HL-60 (cell line): ENCODE measurements around the gene HEMK1.

Experiments
- SPI1 ChIP-seq: IDR thresholded peaks from 2 replicates; pipeline ENCODE4 v1.6.1; 2012; ENCODE audit warnings: low read depth, mild to moderate bottlenecking, borderline replicate concordance
- TF ChIP-seq, protein P1 (sequence below): IDR thresholded peaks from one replicate; pipeline ENCODE4 v1.5.1; 2011; ENCODE audit warnings: low read length, control low read depth, inconsistent platforms; ENCODE audit not compliant: insufficient read depth

- TF ChIP-seq, protein P1, sequence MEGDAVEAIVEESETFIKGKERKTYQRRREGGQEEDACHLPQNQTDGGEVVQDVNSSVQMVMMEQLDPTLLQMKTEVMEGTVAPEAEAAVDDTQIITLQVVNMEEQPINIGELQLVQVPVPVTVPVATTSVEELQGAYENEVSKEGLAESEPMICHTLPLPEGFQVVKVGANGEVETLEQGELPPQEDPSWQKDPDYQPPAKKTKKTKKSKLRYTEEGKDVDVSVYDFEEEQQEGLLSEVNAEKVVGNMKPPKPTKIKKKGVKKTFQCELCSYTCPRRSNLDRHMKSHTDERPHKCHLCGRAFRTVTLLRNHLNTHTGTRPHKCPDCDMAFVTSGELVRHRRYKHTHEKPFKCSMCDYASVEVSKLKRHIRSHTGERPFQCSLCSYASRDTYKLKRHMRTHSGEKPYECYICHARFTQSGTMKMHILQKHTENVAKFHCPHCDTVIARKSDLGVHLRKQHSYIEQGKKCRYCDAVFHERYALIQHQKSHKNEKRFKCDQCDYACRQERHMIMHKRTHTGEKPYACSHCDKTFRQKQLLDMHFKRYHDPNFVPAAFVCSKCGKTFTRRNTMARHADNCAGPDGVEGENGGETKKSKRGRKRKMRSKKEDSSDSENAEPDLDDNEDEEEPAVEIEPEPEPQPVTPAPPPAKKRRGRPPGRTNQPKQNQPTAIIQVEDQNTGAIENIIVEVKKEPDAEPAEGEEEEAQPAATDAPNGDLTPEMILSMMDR, result no peak
- no peak for TF ChIP-seq SPI1
These were observed 38.1 kb upstream of the HEMK1 start for GRCh38 chr3:50531201-50531600.
